ENCODE results near the gene VCAN.

Gene VCAN

DNA sequence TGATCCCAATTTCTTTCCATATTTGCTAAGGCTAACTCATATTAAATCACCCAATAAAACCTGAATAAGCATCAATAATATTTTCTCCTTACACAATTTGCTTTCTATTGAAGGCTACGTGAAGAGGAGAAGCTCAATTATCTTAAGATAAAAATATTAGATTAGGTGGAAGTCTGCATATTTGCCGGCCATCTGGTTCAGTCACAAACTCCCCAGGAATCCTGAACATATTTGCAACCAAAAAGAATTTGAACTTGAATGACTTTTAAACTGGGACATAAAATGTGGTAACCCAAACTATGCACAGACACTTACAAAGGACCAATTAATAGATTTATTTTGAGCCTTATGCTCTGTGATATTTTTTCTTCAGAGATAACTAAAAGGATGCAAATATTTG is 156.8 kb downstream of the VCAN start:
- TF ChIP-seq, protein P1, sequence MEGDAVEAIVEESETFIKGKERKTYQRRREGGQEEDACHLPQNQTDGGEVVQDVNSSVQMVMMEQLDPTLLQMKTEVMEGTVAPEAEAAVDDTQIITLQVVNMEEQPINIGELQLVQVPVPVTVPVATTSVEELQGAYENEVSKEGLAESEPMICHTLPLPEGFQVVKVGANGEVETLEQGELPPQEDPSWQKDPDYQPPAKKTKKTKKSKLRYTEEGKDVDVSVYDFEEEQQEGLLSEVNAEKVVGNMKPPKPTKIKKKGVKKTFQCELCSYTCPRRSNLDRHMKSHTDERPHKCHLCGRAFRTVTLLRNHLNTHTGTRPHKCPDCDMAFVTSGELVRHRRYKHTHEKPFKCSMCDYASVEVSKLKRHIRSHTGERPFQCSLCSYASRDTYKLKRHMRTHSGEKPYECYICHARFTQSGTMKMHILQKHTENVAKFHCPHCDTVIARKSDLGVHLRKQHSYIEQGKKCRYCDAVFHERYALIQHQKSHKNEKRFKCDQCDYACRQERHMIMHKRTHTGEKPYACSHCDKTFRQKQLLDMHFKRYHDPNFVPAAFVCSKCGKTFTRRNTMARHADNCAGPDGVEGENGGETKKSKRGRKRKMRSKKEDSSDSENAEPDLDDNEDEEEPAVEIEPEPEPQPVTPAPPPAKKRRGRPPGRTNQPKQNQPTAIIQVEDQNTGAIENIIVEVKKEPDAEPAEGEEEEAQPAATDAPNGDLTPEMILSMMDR (IDR thresholded peaks at IDR 0.05; ENCODE audit: unreplicated experiment in 3 of 3): no peak
- Mint-ChIP-seq H3K9me3 (peaks cover 5% of the 10 kb centered on the region), H3K36me3 (ENCODE audit: low read depth) (no peaks in the 10 kb centered on the region), H3K27ac (no peak overlapping the region), H3K4me1 (no peaks in the 10 kb centered on the region), H3K27me3 (ENCODE audit: low read depth) (no peaks in the 10 kb centered on the region), H3K4me3 (no peak overlapping the region)
